CD4-positive, alpha-beta T cell (primary cell): ENCODE data around the gene RHBDD3. TPM values are rescaled to one million over a fixed set of nuclear protein-coding genes. Genes with fewer than 3 reads are reported as not detected.

ENCODE experiments used
- ATAC-seq: fragments of 200-7000 bp; cut with Tn5 transposase; one replicate; pipeline ENCODE4 v1.10.0; 2022; ENCODE audit warnings: mild to moderate bottlenecking; ENCODE audit not compliant: poor library complexity
- CTCF ChIA-PET: fragments of 350-600 bp; sonication (Branson Sonifier 250); formaldehyde crosslinking; loops from one replicate; lab custom pipeline; 2021; ENCODE audit warnings: antibody characterized with exemption, inconsistent platforms; lab: Charles Lee
- POLR2A ChIA-PET: fragments of 350-600 bp; sonication (Branson Sonifier 250); formaldehyde crosslinking; loops from one replicate; lab custom pipeline; 2021; ENCODE audit warnings: antibody characterized with exemption, inconsistent platforms; lab: Charles Lee
- DNase-seq, 14 experiments: peaks; one replicate each; pipeline ENCODE4 v3.0.0-alpha.2; 2013 to 2020; ENCODE audit warnings: mixed read lengths in 2 of 14
- H3K27ac ChIP-seq, 2 donors: one replicate each; pipeline versions ENCODE4 v1.5.1 to v1.7.0; 2013; ENCODE audit warnings: low read length in 2 of 2, low read depth in 1 of 2, mild to moderate bottlenecking in 1 of 2
- H3K27me3 ChIP-seq, 2 experiments: 1 replicate in 1 of 2; 2 replicates in 1 of 2; pipeline versions ENCODE4 v1.6.1 to v1.7.0; 2013; ENCODE audit warnings: low read length in 2 of 2, control low read depth in 1 of 2, mild to moderate bottlenecking in 1 of 2, moderate library complexity in 1 of 2; ENCODE audit not compliant: insufficient read depth in 2 of 2, control insufficient read depth in 1 of 2
- H3K36me3 ChIP-seq: one replicate; pipeline ENCODE4 v1.6.1; 2013; ENCODE audit warnings: low read length, control low read depth; ENCODE audit not compliant: insufficient read depth
- H3K4me1 ChIP-seq: one replicate; pipeline ENCODE4 v1.6.1; 2013; ENCODE audit warnings: low read length, control low read depth; ENCODE audit not compliant: insufficient read depth
- H3K4me3 ChIP-seq: one replicate; pipeline ENCODE4 v1.5.1; 2013; ENCODE audit warnings: mild to moderate bottlenecking, low read length, moderate library complexity
- H3K9me3 ChIP-seq, 2 experiments: 1 replicate in 1 of 2; 2 replicates in 1 of 2; pipeline versions ENCODE4 v1.6.1 to v1.7.0; 2013; ENCODE audit warnings: low read length in 2 of 2, mild to moderate bottlenecking in 2 of 2, control low read depth in 1 of 2, moderate library complexity in 1 of 2; ENCODE audit not compliant: control insufficient read depth in 1 of 2, insufficient read depth in 1 of 2
- H3K27ac Mint-ChIP-seq: one replicate; pipeline ENCODE4 v1.8.0; 2020; ENCODE audit warnings: mixed read lengths
- H3K27me3 Mint-ChIP-seq: one replicate; pipeline ENCODE4 v1.8.0; 2021; ENCODE audit warnings: mixed read lengths
- H3K36me3 Mint-ChIP-seq: one replicate; pipeline ENCODE4 v1.8.0; 2021; ENCODE audit warnings: low read depth, mixed read lengths
- H3K4me1 Mint-ChIP-seq: one replicate; pipeline ENCODE4 v1.8.0; 2021; ENCODE audit warnings: low read depth, mixed read lengths
- H3K4me3 Mint-ChIP-seq: one replicate; pipeline ENCODE4 v1.8.0; 2020; ENCODE audit warnings: mild to moderate bottlenecking, mixed read lengths
- H3K9me3 Mint-ChIP-seq: one replicate; pipeline ENCODE4 v1.8.0; 2020; ENCODE audit warnings: mixed read lengths
- CTCF ChIP-seq: fragments of 200-600 bp; IDR thresholded peaks from one replicate; pipeline ENCODE4 v1.8.0; 2022; ENCODE audit warnings: antibody characterized with exemption, mild to moderate bottlenecking
- intact Hi-C, 2 experiments: fragments of 100-400 bp; cut with DNase I in 1 of 2; cut with micrococcal nuclease in 1 of 2; formaldehyde crosslinking; loops; one replicate each; pipeline versions ENCODE4 v1.15.1 to v1.9.0; 2023 to 2025; cut with DNase I, micrococcal nuclease
- total RNA-seq, 174 experiments: library from RNA in 2 of 174; stranded (reverse) in 2 of 174; gene quantifications; one replicate each; pipeline ENCODE4 v1.2.3 and lab custom pipeline; 2021 to 2026

The RHBDD3 gene
- total RNA-seq, 2 experiments from 2014 or later: 9.0 to 11.7 TPM

DNA sequence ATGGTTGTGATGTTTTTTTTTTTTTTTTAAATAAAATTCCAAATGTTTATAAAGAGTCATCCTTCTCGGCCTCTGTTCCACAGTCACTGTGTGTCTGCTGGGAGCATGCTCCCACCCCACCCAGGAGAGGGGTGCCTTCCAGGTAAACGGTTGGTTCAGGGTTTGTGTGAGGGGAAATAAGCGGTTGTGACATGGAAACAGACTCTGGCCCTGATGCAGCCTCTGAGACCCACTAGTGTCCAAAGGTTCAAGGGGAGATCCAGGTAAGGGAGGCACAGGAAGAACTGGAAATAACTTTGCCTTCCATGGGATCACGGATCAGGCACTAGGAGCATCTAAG is 32.7 kb upstream of the RHBDD3 start:
- Histone ChIP-seq H3K9me3 (no peaks in the 10 kb centered on the region), H3K4me3 (no peak overlapping the region), H3K4me1 (no peaks in the 10 kb centered on the region), H3K27me3 (peaks cover 5% of the 10 kb centered on the region in 2 experiments), H3K36me3 (peaks cover 52% of the 10 kb centered on the region), H3K27ac (no peak overlapping the region)
- ChIA-PET CTCF (no interaction called here), POLR2A (no interaction called here)
- Mint-ChIP-seq H3K9me3 (no peaks in the 10 kb centered on the region), H3K4me3 (no peak overlapping the region), H3K4me1 (no peaks in the 10 kb centered on the region), H3K27ac (peak overlapping the region; percentile 27), H3K27me3 (peaks cover 5% of the 10 kb centered on the region), H3K36me3 (peaks cover 65% of the 10 kb centered on the region)
- TF ChIP-seq CTCF: no peak
- DNase-seq (no peak), ATAC-seq (no peak)
- intact Hi-C loops: no loop called here

DNA sequence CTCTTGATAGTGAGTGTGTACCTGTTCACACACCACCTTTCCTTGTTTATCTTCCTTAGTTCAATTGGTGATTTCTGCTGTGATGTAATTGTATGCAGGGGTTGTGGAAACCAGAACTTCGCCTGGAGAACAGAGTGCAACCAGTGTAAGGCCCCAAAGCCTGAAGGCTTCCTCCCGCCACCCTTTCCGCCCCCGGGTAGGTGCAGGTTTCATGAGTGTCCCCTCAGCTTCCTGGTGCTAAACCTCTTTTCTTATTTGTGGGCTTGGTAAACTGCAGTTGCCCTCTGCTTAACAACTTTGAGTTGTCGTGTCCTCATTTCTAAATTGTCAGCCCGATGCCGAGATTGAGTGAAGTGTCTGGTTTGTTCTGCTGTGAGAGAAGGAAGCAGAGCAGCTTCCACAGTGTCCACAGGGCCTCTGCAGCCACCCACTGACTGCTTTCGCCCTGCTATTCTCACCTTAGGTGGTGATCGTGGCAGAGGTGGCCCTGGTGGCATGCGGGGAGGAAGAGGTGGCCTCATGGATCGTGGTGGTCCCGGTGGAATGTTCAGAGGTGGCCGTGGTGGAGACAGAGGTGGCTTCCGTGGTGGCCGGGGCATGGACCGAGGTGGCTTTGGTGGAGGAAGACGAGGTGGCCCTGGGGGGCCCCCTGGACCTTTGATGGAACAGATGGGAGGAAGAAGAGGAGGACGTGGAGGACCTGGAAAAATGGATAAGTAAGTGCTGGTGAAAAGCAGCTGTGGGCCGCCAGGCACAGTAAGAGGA is 31.5 kb upstream of the RHBDD3 start:
- no peaks in the 10 kb centered on the region for H3K9me3 Mint-ChIP-seq
- H3K27ac Mint-ChIP-seq: no peak overlapping the region
- H3K9me3 ChIP-seq: no peaks in the 10 kb centered on the region
- no peak overlapping the region for H3K4me3 ChIP-seq
- CTCF ChIA-PET: no interaction called here
- H3K4me1 ChIP-seq: no peaks in the 10 kb centered on the region
- H3K27ac ChIP-seq: no peak overlapping the region
- no peaks in the 10 kb centered on the region for H3K4me1 Mint-ChIP-seq
- DNase-seq: no peak
- intact Hi-C loops: no loop called here
- POLR2A ChIA-PET: no interaction called here
- H3K36me3 ChIP-seq: peaks cover 63% of the 10 kb centered on the region
- no peaks in the 10 kb centered on the region for H3K27me3 ChIP-seq
- ATAC-seq: no peak
- H3K27me3 Mint-ChIP-seq: no peaks in the 10 kb centered on the region
- no peak overlapping the region for H3K4me3 Mint-ChIP-seq
- H3K36me3 Mint-ChIP-seq: peaks cover 76% of the 10 kb centered on the region
- no peak for TF ChIP-seq CTCF

- Mint-ChIP-seq H3K27me3 (no peaks in the 10 kb centered on the region), H3K4me3 (no peak overlapping the region), H3K4me1 (no peaks in the 10 kb centered on the region), H3K27ac (no peak overlapping the region), H3K36me3 (peaks cover 82% of the 10 kb centered on the region), H3K9me3 (no peaks in the 10 kb centered on the region)
- no peak overlapping the region for H3K27ac ChIP-seq
- H3K4me3 ChIP-seq: no peak overlapping the region
- no peak for DNase-seq
- no peak for ATAC-seq
- peaks cover 67% of the 10 kb centered on the region for H3K36me3 ChIP-seq
- no peak for TF ChIP-seq CTCF
- ChIA-PET CTCF (no interaction called here), POLR2A (no interaction called here)
- no peaks in the 10 kb centered on the region for H3K27me3 ChIP-seq
- no peaks in the 10 kb centered on the region for H3K4me1 ChIP-seq
- H3K9me3 ChIP-seq: no peaks in the 10 kb centered on the region
- intact Hi-C loops: no loop called here
Measured at GRCh38 chr22:29298641-29299040, 30.9 kb upstream of the RHBDD3 start.
